Smooth muscle cell (in vitro differentiated cells): ENCODE measurements around the gene CDC42. TPM values are rescaled to one million over a fixed set of nuclear protein-coding genes. Genes with fewer than 3 reads are reported as not detected.

Experiments used
- DNase-seq: peaks from one replicate; lab custom pipeline; 2025; ENCODE audit not compliant: unreplicated experiment; lab: John Stamatoyannopoulos, UW
- H2AFZ ChIP-seq: fragments of 200-600 bp; sonication (generic); 2 replicates; pipeline ENCODE4 v1.6.0; 2016; ENCODE audit warnings: antibody characterized with exemption, low read depth, mild to moderate bottlenecking
- H3F3A ChIP-seq: fragments of 200-600 bp; sonication (generic); 2 replicates; pipeline ENCODE4 v1.6.0; 2017; ENCODE audit warnings: antibody characterized with exemption, low read depth
- H3K27ac ChIP-seq: fragments of 200-600 bp; sonication (generic); 2 replicates; pipeline ENCODE4 v1.5.1; 2016; ENCODE audit warnings: low read depth, mild to moderate bottlenecking
- H3K27me3 ChIP-seq: fragments of 200-600 bp; sonication (generic); 2 replicates; pipeline ENCODE4 v1.6.1; 2016; ENCODE audit warnings: low read depth, mild to moderate bottlenecking
- H3K36me3 ChIP-seq: fragments of 200-600 bp; sonication (generic); 2 replicates; pipeline ENCODE4 v1.5.1; 2016; ENCODE audit warnings: low read depth
- H3K4me1 ChIP-seq: fragments of 200-600 bp; sonication (generic); 2 replicates; pipeline ENCODE4 v1.5.1; 2016; ENCODE audit warnings: low read depth
- H3K4me2 ChIP-seq: fragments of 200-600 bp; sonication (generic); 2 replicates; pipeline ENCODE4 v1.6.0; 2016; ENCODE audit warnings: mild to moderate bottlenecking
- H3K4me3 ChIP-seq: fragments of 200-600 bp; sonication (generic); 2 replicates; pipeline ENCODE4 v1.5.1; 2016; ENCODE audit warnings: mild to moderate bottlenecking
- H3K79me2 ChIP-seq: fragments of 200-600 bp; sonication (generic); 2 replicates; pipeline ENCODE4 v1.6.0; 2016; ENCODE audit warnings: low read depth, mild to moderate bottlenecking
- H3K9ac ChIP-seq: fragments of 200-600 bp; sonication (generic); 2 replicates; pipeline ENCODE4 v1.6.0; 2016; ENCODE audit warnings: low read depth
- H3K9me3 ChIP-seq: fragments of 200-600 bp; sonication (generic); replicated peaks from 2 replicates; pipeline ENCODE4 v1.5.1; 2016; ENCODE audit warnings: low read depth
- H4K20me1 ChIP-seq: fragments of 200-600 bp; sonication (generic); 2 replicates; pipeline ENCODE4 v1.6.0; 2016; ENCODE audit warnings: low read depth
- WGBS: methylation state at CpG from one replicate; pipeline ENCODE4 v1.1.7; 2016; ENCODE audit warnings: low lambda C conversion rate; 5-methylcytosine and 5-hydroxymethylcytosine counted together
- polyA plus RNA-seq: library from polyadenylated mRNA; unstranded; fragments of >200 nt; fragmentation: Nextera tagmentation; extraction: Ambion mirVana; gene quantifications from 2 replicates; pipeline ENCODE4 v1.2.1, GENCODE V29; 2016
- total RNA-seq: library from RNA; depleted of rRNA; stranded (reverse); fragments of >200 nt; gene quantifications from 2 replicates; pipeline ENCODE4 v1.2.3, GENCODE V29; 2014
- TF ChIP-seq, protein P1 (sequence below): fragments of 200-600 bp; sonication (generic); IDR thresholded peaks from 2 replicates; pipeline ENCODE4 v1.5.1; 2017; ENCODE audit warnings: borderline replicate concordance, mild to moderate bottlenecking, antibody characterized with exemption; ENCODE audit not compliant: insufficient read depth, poor library complexity, severe bottlenecking

CDC42 gene
- total and polyA plus RNA-seq, 2 experiments from 2014 or later = 74.0 to 407 TPM

DNA sequence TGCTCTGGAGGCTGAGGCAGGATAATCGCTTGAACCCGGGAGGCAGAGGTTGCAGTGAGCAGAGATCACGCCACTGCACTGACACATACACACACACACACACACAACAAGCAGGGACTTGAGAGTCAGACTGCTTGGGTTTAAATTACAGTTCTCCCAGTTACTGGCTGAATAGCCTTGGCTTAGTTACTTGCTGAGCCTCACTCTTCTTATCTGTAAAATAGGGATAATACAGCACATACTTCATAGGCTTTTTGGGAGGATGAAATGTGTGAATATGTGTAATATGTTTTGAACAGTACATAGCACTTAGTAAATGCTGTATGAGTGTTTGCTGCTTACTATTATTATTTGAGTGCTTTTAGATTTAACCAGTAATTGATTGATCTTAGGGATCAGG is 23.8 kb downstream of the CDC42 start:
- Histone ChIP-seq H3F3A (peaks cover 10% of the 10 kb centered on the region), H3K79me2 (peaks cover 100% of the 10 kb centered on the region), H3K27ac (peak overlapping the region; percentile 51), H3K9me3 (no peaks in the 10 kb centered on the region), H2AFZ (no peak overlapping the region), H4K20me1 (peaks cover 100% of the 10 kb centered on the region), H3K4me1 (peaks cover 10% of the 10 kb centered on the region), H3K4me3 (no peak overlapping the region), H3K27me3 (no peaks in the 10 kb centered on the region), H3K36me3 (peaks cover 11% of the 10 kb centered on the region), H3K9ac (no peak overlapping the region), H3K4me2 (no peak overlapping the region)
- DNase-seq = no peak
- TF ChIP-seq, protein P1, sequence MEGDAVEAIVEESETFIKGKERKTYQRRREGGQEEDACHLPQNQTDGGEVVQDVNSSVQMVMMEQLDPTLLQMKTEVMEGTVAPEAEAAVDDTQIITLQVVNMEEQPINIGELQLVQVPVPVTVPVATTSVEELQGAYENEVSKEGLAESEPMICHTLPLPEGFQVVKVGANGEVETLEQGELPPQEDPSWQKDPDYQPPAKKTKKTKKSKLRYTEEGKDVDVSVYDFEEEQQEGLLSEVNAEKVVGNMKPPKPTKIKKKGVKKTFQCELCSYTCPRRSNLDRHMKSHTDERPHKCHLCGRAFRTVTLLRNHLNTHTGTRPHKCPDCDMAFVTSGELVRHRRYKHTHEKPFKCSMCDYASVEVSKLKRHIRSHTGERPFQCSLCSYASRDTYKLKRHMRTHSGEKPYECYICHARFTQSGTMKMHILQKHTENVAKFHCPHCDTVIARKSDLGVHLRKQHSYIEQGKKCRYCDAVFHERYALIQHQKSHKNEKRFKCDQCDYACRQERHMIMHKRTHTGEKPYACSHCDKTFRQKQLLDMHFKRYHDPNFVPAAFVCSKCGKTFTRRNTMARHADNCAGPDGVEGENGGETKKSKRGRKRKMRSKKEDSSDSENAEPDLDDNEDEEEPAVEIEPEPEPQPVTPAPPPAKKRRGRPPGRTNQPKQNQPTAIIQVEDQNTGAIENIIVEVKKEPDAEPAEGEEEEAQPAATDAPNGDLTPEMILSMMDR = no peak
- WGBS = 92% methylated on average over 3 of the region's 3 CpGs

DNA sequence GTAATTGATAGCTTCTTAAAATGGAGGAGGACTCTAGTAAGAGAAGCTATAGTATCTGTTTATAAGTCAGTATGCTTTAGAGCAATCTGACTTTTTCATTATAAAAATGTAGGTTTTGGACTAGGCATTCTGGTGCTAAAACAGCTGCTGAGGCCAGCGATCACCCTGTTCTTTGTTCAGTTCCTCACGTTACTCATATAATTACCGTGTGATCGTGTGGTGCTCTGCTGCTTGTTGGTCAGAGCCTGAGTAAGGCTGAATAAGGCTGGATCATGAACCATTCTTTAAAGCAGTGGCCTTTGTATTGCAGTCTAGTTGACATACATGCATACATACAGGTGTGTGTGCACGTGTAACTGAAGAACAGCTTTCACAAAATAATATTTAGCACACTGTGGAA is 25.2 kb downstream of the CDC42 start:
- TF ChIP-seq, protein P1 = no peak

DNA sequence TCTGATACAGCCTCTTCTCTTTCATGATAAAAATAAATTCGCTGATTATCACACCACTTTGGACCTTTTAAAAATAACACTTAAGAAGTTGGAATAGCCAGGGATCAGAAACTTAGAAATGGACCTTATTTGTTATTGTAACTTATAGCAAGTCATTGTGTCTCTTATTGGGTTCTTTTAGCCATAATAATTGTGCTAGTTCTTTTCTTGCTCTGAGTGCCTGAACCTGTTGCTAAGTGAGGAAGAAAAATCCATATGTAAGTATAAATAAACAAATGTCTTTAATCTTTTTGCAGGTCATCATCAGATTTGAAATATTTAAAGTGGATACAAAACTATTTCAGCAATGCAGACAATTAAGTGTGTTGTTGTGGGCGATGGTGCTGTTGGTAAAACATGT is 25.6 kb downstream of the CDC42 start:
- H3K9ac ChIP-seq = no peak overlapping the region
- peaks cover 10% of the 10 kb centered on the region for H3K4me1 ChIP-seq
- peaks cover 4% of the 10 kb centered on the region for H3F3A ChIP-seq
- peaks cover 16% of the 10 kb centered on the region for H3K36me3 ChIP-seq
- 92% methylated on average over 2 of the region's 2 CpGs for WGBS
- H3K79me2 ChIP-seq = peaks cover 100% of the 10 kb centered on the region
- H3K4me3 ChIP-seq = no peak overlapping the region
- TF ChIP-seq, protein P1 = no peak
- peaks cover 100% of the 10 kb centered on the region for H4K20me1 ChIP-seq
- DNase-seq = no peak
- no peaks in the 10 kb centered on the region for H3K27me3 ChIP-seq
- no peak overlapping the region for H2AFZ ChIP-seq
- peak overlapping the region; percentile 51 for H3K27ac ChIP-seq
- H3K9me3 ChIP-seq = no peaks in the 10 kb centered on the region
- no peak overlapping the region for H3K4me2 ChIP-seq

More for the DNA sequence above, 25.2 kb downstream of the CDC42 start:
- Histone ChIP-seq H3K36me3 (peaks cover 16% of the 10 kb centered on the region), H3K4me3 (no peak overlapping the region), H3K79me2 (peaks cover 100% of the 10 kb centered on the region), H3K4me2 (no peak overlapping the region), H3K27ac (peak overlapping the region; percentile 51), H4K20me1 (peaks cover 100% of the 10 kb centered on the region), H3K27me3 (no peaks in the 10 kb centered on the region), H3K4me1 (peaks cover 10% of the 10 kb centered on the region), H3F3A (peaks cover 4% of the 10 kb centered on the region), H3K9me3 (no peaks in the 10 kb centered on the region), H2AFZ (no peak overlapping the region), H3K9ac (no peak overlapping the region)
- no peak for DNase-seq
- 67% methylated on average over 5 of the region's 5 CpGs for WGBS

DNA sequence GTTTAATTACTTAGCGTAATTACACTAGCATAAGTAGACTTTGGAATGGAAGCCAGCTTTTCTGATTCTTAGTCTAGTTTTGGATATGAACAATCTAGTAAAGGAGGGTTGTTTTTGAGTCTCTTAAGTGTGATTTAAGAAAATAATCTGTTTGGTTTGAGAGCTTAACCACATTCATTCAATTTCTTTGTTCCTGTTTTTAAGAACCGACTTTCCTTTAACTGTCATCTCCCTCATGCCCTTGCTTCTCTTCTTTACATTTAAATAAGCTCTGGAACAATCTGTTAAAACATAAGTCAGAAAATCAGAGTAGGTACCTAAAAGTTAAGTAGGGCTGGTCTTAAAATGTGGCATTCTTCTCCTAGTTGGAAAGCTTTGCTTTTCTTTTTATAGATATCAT is 27.7 kb downstream of the CDC42 start:
- 93% methylated on average over 2 of the region's 2 CpGs for WGBS
- TF ChIP-seq, protein P1 = no peak
- DNase-seq = no peak
- Histone ChIP-seq H3K4me3 (no peak overlapping the region), H3K27me3 (no peaks in the 10 kb centered on the region), H3F3A (peaks cover 4% of the 10 kb centered on the region), H4K20me1 (peaks cover 100% of the 10 kb centered on the region), H2AFZ (no peak overlapping the region), H3K79me2 (peaks cover 100% of the 10 kb centered on the region), H3K4me1 (no peaks in the 10 kb centered on the region), H3K36me3 (peaks cover 16% of the 10 kb centered on the region), H3K27ac (no peak overlapping the region), H3K4me2 (no peak overlapping the region), H3K9ac (no peak overlapping the region), H3K9me3 (no peaks in the 10 kb centered on the region)
